Measurements from ENCODE around the gene ATP8B4. TPM values are rescaled to one million over a fixed set of nuclear protein-coding genes. Genes with fewer than 3 reads are reported as not detected.

ATP8B4 gene
- total RNA-seq, 4 donors from 2014 or later = 2.7 to 6.3 (median 3.7) TPM

DNA sequence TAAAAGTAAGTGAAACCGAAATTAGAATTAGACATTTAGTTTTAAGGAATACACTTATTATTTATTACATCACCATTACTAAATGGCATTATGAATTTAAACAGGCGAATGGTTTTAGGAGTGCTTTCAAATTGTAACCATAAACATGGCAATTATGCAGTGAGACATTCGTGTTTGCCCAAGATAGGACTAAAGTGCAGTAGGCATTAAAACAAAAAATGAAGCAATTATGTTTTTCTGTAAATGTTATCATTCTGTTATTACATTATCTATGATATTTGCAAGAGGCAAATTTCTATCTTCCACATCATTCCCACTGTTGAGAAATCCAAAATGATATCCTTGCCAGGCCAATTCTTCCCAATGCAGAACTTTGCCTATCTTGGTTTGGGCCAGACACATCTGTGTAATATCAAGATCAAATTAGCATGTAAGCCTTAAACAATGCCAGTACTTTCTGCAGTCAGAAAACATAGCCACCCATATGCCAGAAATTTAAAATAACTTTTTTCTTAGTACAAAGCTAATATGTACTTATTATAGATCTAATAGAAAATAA is 156.9 kb downstream of the ATP8B4 start:
- intact Hi-C loops (cut with DNase I) = no loop called here
- no peaks in the 10 kb centered on the region for H3K4me1 ChIP-seq
- TF ChIP-seq, protein P1, sequence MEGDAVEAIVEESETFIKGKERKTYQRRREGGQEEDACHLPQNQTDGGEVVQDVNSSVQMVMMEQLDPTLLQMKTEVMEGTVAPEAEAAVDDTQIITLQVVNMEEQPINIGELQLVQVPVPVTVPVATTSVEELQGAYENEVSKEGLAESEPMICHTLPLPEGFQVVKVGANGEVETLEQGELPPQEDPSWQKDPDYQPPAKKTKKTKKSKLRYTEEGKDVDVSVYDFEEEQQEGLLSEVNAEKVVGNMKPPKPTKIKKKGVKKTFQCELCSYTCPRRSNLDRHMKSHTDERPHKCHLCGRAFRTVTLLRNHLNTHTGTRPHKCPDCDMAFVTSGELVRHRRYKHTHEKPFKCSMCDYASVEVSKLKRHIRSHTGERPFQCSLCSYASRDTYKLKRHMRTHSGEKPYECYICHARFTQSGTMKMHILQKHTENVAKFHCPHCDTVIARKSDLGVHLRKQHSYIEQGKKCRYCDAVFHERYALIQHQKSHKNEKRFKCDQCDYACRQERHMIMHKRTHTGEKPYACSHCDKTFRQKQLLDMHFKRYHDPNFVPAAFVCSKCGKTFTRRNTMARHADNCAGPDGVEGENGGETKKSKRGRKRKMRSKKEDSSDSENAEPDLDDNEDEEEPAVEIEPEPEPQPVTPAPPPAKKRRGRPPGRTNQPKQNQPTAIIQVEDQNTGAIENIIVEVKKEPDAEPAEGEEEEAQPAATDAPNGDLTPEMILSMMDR (IDR thresholded peaks at IDR 0.05) = no peak
- TF ChIP-seq POLR2AphosphoS5 (IDR thresholded peaks at IDR 0.05) = no peak
- no peak for TF ChIP-seq EP300 (IDR thresholded peaks at IDR 0.05)
- no peak for TF ChIP-seq POLR2A (IDR thresholded peaks at IDR 0.05; ENCODE audit: low read depth)
- H3K27ac ChIP-seq (replicated peaks in 1 of 4) = no peak overlapping the region
- no peak for DNase-seq (ENCODE audit: extremely low spot score)
- no peaks in the 10 kb centered on the region for H3K27me3 ChIP-seq
- 72% methylated on average over 3 of the region's 3 CpGs for WGBS
- no peaks in the 10 kb centered on the region for H3K36me3 ChIP-seq
- peaks cover 0 to 16% (median 11%) of the 10 kb centered on the region in 4 donors for H3K9me3 ChIP-seq
- no peak overlapping the region for H3K4me3 ChIP-seq

- H3K4me1 ChIP-seq = no peaks in the 10 kb centered on the region
- WGBS = 94% methylated on average over 3 of the region's 3 CpGs
- H3K4me3 ChIP-seq = no peak overlapping the region
- no peaks in the 10 kb centered on the region for H3K36me3 ChIP-seq
- no peaks in the 10 kb centered on the region for H3K27me3 ChIP-seq
- TF ChIP-seq EP300 (IDR thresholded peaks at IDR 0.05) (no peak), POLR2AphosphoS5 (IDR thresholded peaks at IDR 0.05) (no peak), POLR2A (IDR thresholded peaks at IDR 0.05; ENCODE audit: low read depth) (no peak)
- TF ChIP-seq, protein P1 (IDR thresholded peaks at IDR 0.05) = no peak
- intact Hi-C loops (cut with DNase I) = no loop called here
- no peak overlapping the region for H3K27ac ChIP-seq (replicated peaks in 1 of 4)
- DNase-seq (ENCODE audit: extremely low spot score) = no peak
- peaks cover 0 to 11% (median 9%) of the 10 kb centered on the region in 4 donors for H3K9me3 ChIP-seq
Measured at GRCh38 chr15:49953421-49953820, 165.6 kb downstream of the ATP8B4 start.

GRCh38 chr15:49946681-49947080 is 172.4 kb downstream of the ATP8B4 start:
- WGBS = 76% methylated on average over 1 of the region's 2 CpGs
- H3K4me3 ChIP-seq = no peak overlapping the region
- no peaks in the 10 kb centered on the region for H3K36me3 ChIP-seq
- TF ChIP-seq EP300 (IDR thresholded peaks at IDR 0.05) (no peak), POLR2A (IDR thresholded peaks at IDR 0.05; ENCODE audit: low read depth) (no peak), POLR2AphosphoS5 (IDR thresholded peaks at IDR 0.05) (no peak)
- TF ChIP-seq, protein P1 (IDR thresholded peaks at IDR 0.05) = no peak
- intact Hi-C loops (cut with DNase I) = no loop called here
- no peak overlapping the region for H3K27ac ChIP-seq (replicated peaks in 1 of 4)
- no peaks in the 10 kb centered on the region for H3K4me1 ChIP-seq
- peaks cover 0 to 39% (median 27%) of the 10 kb centered on the region in 4 donors for H3K9me3 ChIP-seq
- DNase-seq (ENCODE audit: extremely low spot score) = no peak
- H3K27me3 ChIP-seq = no peaks in the 10 kb centered on the region

- intact Hi-C loops (cut with DNase I) = no loop called here
- H3K9me3 ChIP-seq = no peaks in the 10 kb centered on the region
- no peak for DNase-seq (ENCODE audit: extremely low spot score)
- H3K4me1 ChIP-seq = no peaks in the 10 kb centered on the region
- H3K27ac ChIP-seq (replicated peaks in 1 of 4) = no peak overlapping the region
- no peak for TF ChIP-seq EP300 (IDR thresholded peaks at IDR 0.05)
- TF ChIP-seq, protein P1 (IDR thresholded peaks at IDR 0.05) = no peak
- TF ChIP-seq POLR2AphosphoS5 (IDR thresholded peaks at IDR 0.05) = no peak
- TF ChIP-seq POLR2A (IDR thresholded peaks at IDR 0.05; ENCODE audit: low read depth) = no peak
- H3K36me3 ChIP-seq = no peaks in the 10 kb centered on the region
- H3K4me3 ChIP-seq = no peak overlapping the region
- 94% methylated on average over 2 of the region's 2 CpGs for WGBS
- H3K27me3 ChIP-seq = no peaks in the 10 kb centered on the region
Measured at GRCh38 chr15:49934487-49934886, 184.5 kb downstream of the ATP8B4 start.

All from esophagus muscularis mucosa (tissue), 4 donors.